ENCODE measurements around the gene USP40. TPM values are rescaled to one million over a fixed set of nuclear protein-coding genes. Genes with fewer than 3 reads are reported as not detected.

Gene USP40
- total RNA-seq, 2 donors from 2014 or later, result 12.9 to 22.4 TPM

GRCh38 chr2:233487748-233488345, 78.7 kb downstream of the USP40 start:
- no peaks in the 10 kb centered on the region for H3K27me3 Mint-ChIP-seq (ENCODE audit: insufficient read depth)
- H3K9me3 ChIP-seq (ENCODE audit: control insufficient read depth, low read length), result peaks cover 6% of the 10 kb centered on the region
- peaks cover 26% of the 10 kb centered on the region for H3K36me3 ChIP-seq (ENCODE audit: control insufficient read depth, insufficient read depth, low read length)
- 85 to 90% methylated on average over 6 to 8 of the region's 9 CpGs for WGBS, 2 experiments (ENCODE audit: insufficient coverage in 1 of 2, insufficient read length in 1 of 2)
- H3K9ac ChIP-seq (ENCODE audit: extremely low read depth, low read length, poor library complexity, severe bottlenecking), result no peak overlapping the region
- no peak overlapping the region for H3K4me3 Mint-ChIP-seq
- H3K9me3 Mint-ChIP-seq, result peaks cover 9% of the 10 kb centered on the region
- no peaks in the 10 kb centered on the region for H3K4me1 ChIP-seq (ENCODE audit: control insufficient read depth, insufficient read depth, low read length)
- no peak overlapping the region for H3K27ac Mint-ChIP-seq
- H3K4me3 ChIP-seq (ENCODE audit: low read length), result no peak overlapping the region
- H3K36me3 Mint-ChIP-seq (ENCODE audit: low read depth), result peaks cover 27% of the 10 kb centered on the region
- no peaks in the 10 kb centered on the region for H3K27me3 ChIP-seq (ENCODE audit: control insufficient read depth, insufficient read depth, low read length, poor library complexity, severe bottlenecking)
- no peak for DNase-seq
- no peaks in the 10 kb centered on the region for H3K4me1 Mint-ChIP-seq
- TF ChIP-seq CTCF (conservative IDR thresholded peaks at IDR 0.05), result no peak
- no peak overlapping the region for H3K27ac ChIP-seq (ENCODE audit: low read depth, low read length)

GRCh38 chr2:233486778-233487552, 79.6 kb downstream of the USP40 start:
- no peaks in the 10 kb centered on the region for H3K27me3 Mint-ChIP-seq (ENCODE audit: insufficient read depth)
- H3K9me3 Mint-ChIP-seq, result peaks cover 13% of the 10 kb centered on the region
- no peaks in the 10 kb centered on the region for H3K4me1 Mint-ChIP-seq
- no peak overlapping the region for H3K27ac Mint-ChIP-seq
- Histone ChIP-seq H3K36me3 (ENCODE audit: control insufficient read depth, insufficient read depth, low read length) (peaks cover 31% of the 10 kb centered on the region), H3K27ac (ENCODE audit: low read depth, low read length) (no peak overlapping the region), H3K9ac (ENCODE audit: extremely low read depth, low read length, poor library complexity, severe bottlenecking) (no peak overlapping the region), H3K4me3 (ENCODE audit: low read length) (no peak overlapping the region), H3K9me3 (ENCODE audit: control insufficient read depth, low read length) (peaks cover 11% of the 10 kb centered on the region), H3K27me3 (ENCODE audit: control insufficient read depth, insufficient read depth, low read length, poor library complexity, severe bottlenecking) (no peaks in the 10 kb centered on the region), H3K4me1 (ENCODE audit: control insufficient read depth, insufficient read depth, low read length) (no peaks in the 10 kb centered on the region)
- no peak overlapping the region for H3K4me3 Mint-ChIP-seq
- peaks cover 35% of the 10 kb centered on the region for H3K36me3 Mint-ChIP-seq (ENCODE audit: low read depth)
- WGBS, 2 experiments (ENCODE audit: insufficient coverage in 1 of 2, insufficient read length in 1 of 2), result 78 to 89% methylated on average over 3 of the region's 4 CpGs
- TF ChIP-seq CTCF (conservative IDR thresholded peaks at IDR 0.05), result no peak
- no peak for DNase-seq

- peaks cover 31% of the 10 kb centered on the region for H3K36me3 ChIP-seq (ENCODE audit: control insufficient read depth, insufficient read depth, low read length)
- 83 to 97% methylated on average over 3 to 4 of the region's 4 CpGs for WGBS, 2 experiments (ENCODE audit: insufficient coverage in 1 of 2, insufficient read length in 1 of 2)
- H3K4me3 ChIP-seq (ENCODE audit: low read length), result no peak overlapping the region
- peaks cover 40% of the 10 kb centered on the region for H3K36me3 Mint-ChIP-seq (ENCODE audit: low read depth)
- no peak overlapping the region for H3K27ac Mint-ChIP-seq
- H3K9ac ChIP-seq (ENCODE audit: extremely low read depth, low read length, poor library complexity, severe bottlenecking), result no peak overlapping the region
- H3K27me3 Mint-ChIP-seq (ENCODE audit: insufficient read depth), result no peaks in the 10 kb centered on the region
- H3K9me3 ChIP-seq (ENCODE audit: control insufficient read depth, low read length), result peaks cover 11% of the 10 kb centered on the region
- DNase-seq, result no peak
- H3K4me3 Mint-ChIP-seq, result no peak overlapping the region
- H3K9me3 Mint-ChIP-seq, result peaks cover 13% of the 10 kb centered on the region
- TF ChIP-seq CTCF (conservative IDR thresholded peaks at IDR 0.05), result no peak
- H3K27me3 ChIP-seq (ENCODE audit: control insufficient read depth, insufficient read depth, low read length, poor library complexity, severe bottlenecking), result no peaks in the 10 kb centered on the region
- H3K4me1 ChIP-seq (ENCODE audit: control insufficient read depth, insufficient read depth, low read length), result no peaks in the 10 kb centered on the region
- H3K27ac ChIP-seq (ENCODE audit: low read depth, low read length), result no peak overlapping the region
- peaks cover under 1% of the 10 kb centered on the region for H3K4me1 Mint-ChIP-seq
Observed at GRCh38 chr2:233486357-233486756, 80.2 kb downstream of the USP40 start.

Data from endodermal cell (in vitro differentiated cells).